GM19023 (cell line): Measurements from ENCODE around the gene RBP5.

Experiments used
- ATAC-seq: cut with Tn5 transposase; IDR thresholded peaks from one replicate; pipeline ENCODE4 v1.9.1; 2021; ENCODE audit warnings: mild to moderate bottlenecking, moderate library complexity; ENCODE audit not compliant: unreplicated experiment

Gene RBP5

GRCh38 chr12:7076493-7076892 is 52.2 kb downstream of the RBP5 start:
- ATAC-seq = no peak

GRCh38 chr12:7075939-7076338 is 52.8 kb downstream of the RBP5 start:
- no peak for ATAC-seq

- ATAC-seq = no peak
Observed at GRCh38 chr12:7075518-7075917, 53.2 kb downstream of the RBP5 start.

GRCh38 chr12:7073946-7074345 is 54.7 kb downstream of the RBP5 start:
- no peak for ATAC-seq
